ENCODE data around the gene CNRIP1.

GRCh38 chr2:68251187-68251854, 68.4 kb downstream of the CNRIP1 start:
- peak; percentile 56 to 79 (median 62) for TF ChIP-seq CTCF (IDR thresholded peaks at IDR 0.05)
- no peak for TF ChIP-seq POLR2A (IDR thresholded peaks at IDR 0.05)
